HepG2 (cell line): ENCODE data around the gene PROCR. TPM values are rescaled to one million over a fixed set of nuclear protein-coding genes. Genes with fewer than 3 reads are reported as not detected.

ENCODE experiments used
- ARNT2 ChIP-seq: sonication (generic); formaldehyde crosslinking; IDR thresholded peaks from 2 replicates; pipeline ENCODE4 v1.8.0; 2022; ENCODE audit warnings: mild to moderate bottlenecking, low read depth, missing genetic modification reagents, moderate library complexity
- CEBPG ChIP-seq: IDR thresholded peaks from 2 replicates; pipeline ENCODE4 v1.6.1; 2016
- HES4 ChIP-seq: sonication (generic); formaldehyde crosslinking; IDR thresholded peaks from 2 replicates; pipeline ENCODE4 v1.9.0; 2021; ENCODE audit warnings: mild to moderate bottlenecking, missing genetic modification reagents, borderline replicate concordance
- JUNB ChIP-seq: sonication (generic); formaldehyde crosslinking; IDR thresholded peaks from 2 replicates; pipeline ENCODE4 v1.8.0; 2022; ENCODE audit warnings: missing genetic modification reagents, mild to moderate bottlenecking, borderline replicate concordance
- KDM6A ChIP-seq: IDR thresholded peaks from 2 replicates; pipeline ENCODE4 v1.6.1; 2016; ENCODE audit warnings: low read depth
- MEIS2 ChIP-seq: sonication (generic); formaldehyde crosslinking; IDR thresholded peaks from 2 replicates; pipeline ENCODE4 v1.9.0; 2021; ENCODE audit warnings: mild to moderate bottlenecking, missing genetic modification reagents
- NKX3-1 ChIP-seq: sonication (generic); formaldehyde crosslinking; IDR thresholded peaks from 2 replicates; pipeline ENCODE4 v1.5.0; 2020; ENCODE audit warnings: missing genetic modification reagents
- RBAK ChIP-seq: sonication (generic); formaldehyde crosslinking; IDR thresholded peaks from 2 replicates; pipeline ENCODE4 v1.5.1; 2020; ENCODE audit warnings: mild to moderate bottlenecking, missing genetic modification reagents
- RELA ChIP-seq: sonication (generic); formaldehyde crosslinking; IDR thresholded peaks from 2 replicates; pipeline ENCODE4 v1.4.0; 2020; ENCODE audit warnings: missing genetic modification reagents
- SCMH1 ChIP-seq: sonication (generic); formaldehyde crosslinking; IDR thresholded peaks from 2 replicates; pipeline ENCODE4 v1.9.0; 2021; ENCODE audit warnings: missing genetic modification reagents, mild to moderate bottlenecking, borderline replicate concordance
- SIN3A ChIP-seq: IDR thresholded peaks from 2 replicates; pipeline ENCODE4 v1.6.1; 2011; ENCODE audit warnings: low read depth, mild to moderate bottlenecking, control low read depth, low read length, borderline replicate concordance
- TBL1XR1 ChIP-seq: fragments of 150-350 bp; IDR thresholded peaks from 2 replicates; pipeline ENCODE4 v1.6.1; 2014; ENCODE audit warnings: borderline replicate concordance, low read length; ENCODE audit not compliant: partially characterized antibody
- TOE1 ChIP-seq: sonication (generic); formaldehyde crosslinking; IDR thresholded peaks from 2 replicates; pipeline ENCODE4 v1.4.0; 2020; ENCODE audit warnings: mild to moderate bottlenecking, missing genetic modification reagents
- TOPORS ChIP-seq: sonication (generic); formaldehyde crosslinking; IDR thresholded peaks from 2 replicates; pipeline ENCODE4 v1.8.0; 2023; ENCODE audit warnings: mild to moderate bottlenecking, missing genetic modification reagents
- TSC22D2 ChIP-seq: sonication (generic); formaldehyde crosslinking; IDR thresholded peaks from 2 replicates; pipeline ENCODE4 v1.5.1; 2020; ENCODE audit warnings: missing genetic modification reagents, mild to moderate bottlenecking, borderline replicate concordance
- U2AF2 ChIP-seq: fragments of 200-400 bp; formaldehyde crosslinking; IDR thresholded peaks from 2 replicates; pipeline ENCODE4 v1.6.1; 2017; ENCODE audit warnings: low read depth, mild to moderate bottlenecking, low read length
- ZBTB7A ChIP-seq: sonication (generic); formaldehyde crosslinking; IDR thresholded peaks from 2 replicates; pipeline ENCODE4 v1.8.0; 2022; ENCODE audit warnings: mild to moderate bottlenecking, missing genetic modification reagents
- ZNF10 ChIP-seq: sonication (generic); formaldehyde crosslinking; IDR thresholded peaks from 2 replicates; pipeline ENCODE4 v1.4.0; 2020; ENCODE audit warnings: mild to moderate bottlenecking, low read depth, missing genetic modification reagents, borderline replicate concordance
- ZNF17 ChIP-seq: sonication (generic); formaldehyde crosslinking; IDR thresholded peaks from 2 replicates; pipeline ENCODE4 v1.5.0; 2020; ENCODE audit warnings: mild to moderate bottlenecking, missing genetic modification reagents
- ZNF251 ChIP-seq: sonication (generic); formaldehyde crosslinking; IDR thresholded peaks from 2 replicates; pipeline ENCODE4 v1.9.0; 2021; ENCODE audit warnings: mild to moderate bottlenecking, missing genetic modification reagents
- ZNF296 ChIP-seq: sonication (generic); formaldehyde crosslinking; conservative IDR thresholded peaks from 2 replicates; pipeline ENCODE4 v1.5.0; 2020; ENCODE audit warnings: mild to moderate bottlenecking, missing genetic modification reagents
- ZNF333 ChIP-seq: sonication (generic); formaldehyde crosslinking; IDR thresholded peaks from 2 replicates; pipeline ENCODE4 v1.4.0; 2020; ENCODE audit warnings: mild to moderate bottlenecking, missing genetic modification reagents, borderline replicate concordance
- ZNF564 ChIP-seq: sonication (generic); formaldehyde crosslinking; IDR thresholded peaks from 2 replicates; pipeline ENCODE4 v1.8.1; 2023; ENCODE audit warnings: mild to moderate bottlenecking, missing genetic modification reagents
- ZNF619 ChIP-seq: sonication (generic); formaldehyde crosslinking; IDR thresholded peaks from 2 replicates; pipeline ENCODE4 v1.4.0; 2020; ENCODE audit warnings: mild to moderate bottlenecking, missing genetic modification reagents
- ZNF761 ChIP-seq: sonication (generic); formaldehyde crosslinking; conservative IDR thresholded peaks from 2 replicates; pipeline ENCODE4 v1.4.0; 2020; ENCODE audit warnings: mild to moderate bottlenecking, missing genetic modification reagents
- ZNF773 ChIP-seq: sonication (generic); formaldehyde crosslinking; IDR thresholded peaks from 2 replicates; pipeline ENCODE4 v1.4.0; 2020; ENCODE audit warnings: missing genetic modification reagents, borderline replicate concordance
- ZSCAN31 ChIP-seq: sonication (generic); formaldehyde crosslinking; IDR thresholded peaks from 2 replicates; pipeline ENCODE4 v1.5.0; 2020; ENCODE audit warnings: low read depth, mild to moderate bottlenecking, missing genetic modification reagents
- polyA plus RNA-seq, 8 experiments: library from polyadenylated mRNA; depleted of rRNA in 3 of 8; stranded (reverse) in 7 of 8; unstranded in 1 of 8; fragments of >200 nt; fragmentation: Illumina TruSeq in 4 of 8; extraction: Trizol in 4 of 8; gene quantifications; 2 replicates each; pipeline versions ENCODE4 v1.2.1 to v1.2.3, GENCODE V29; 2011 to 2016; ENCODE audit warnings: low read depth in 4 of 8, missing spikeins in 1 of 8, mixed read lengths in 1 of 8; ENCODE audit not compliant: insufficient read depth in 1 of 8
- total RNA-seq, 5 experiments: library from RNA; depleted of rRNA; stranded (reverse); fragments of >200 nt; fragmentation: Illumina TruSeq; extraction: Trizol; gene quantifications; 2 replicates each; pipeline ENCODE4 v1.2.3, GENCODE V29; 2016; ENCODE audit warnings: low read depth in 1 of 5
- TF ChIP-seq, protein P1 (sequence below): fragments of 450-650 bp; IDR thresholded peaks from 2 replicates; pipeline ENCODE4 v1.6.1; 2016
- TF ChIP-seq, protein P2 (sequence below): sonication (generic); formaldehyde crosslinking; IDR thresholded peaks from 2 replicates; pipeline ENCODE4 v1.4.0; 2020; ENCODE audit warnings: missing genetic modification reagents

Gene PROCR
- total and polyA plus RNA-seq, 2 of the 13 experiments (the other 11 are each of a cell fraction or from before 2014, with no cell fraction given), result 1.4 to 1.7 TPM

DNA sequence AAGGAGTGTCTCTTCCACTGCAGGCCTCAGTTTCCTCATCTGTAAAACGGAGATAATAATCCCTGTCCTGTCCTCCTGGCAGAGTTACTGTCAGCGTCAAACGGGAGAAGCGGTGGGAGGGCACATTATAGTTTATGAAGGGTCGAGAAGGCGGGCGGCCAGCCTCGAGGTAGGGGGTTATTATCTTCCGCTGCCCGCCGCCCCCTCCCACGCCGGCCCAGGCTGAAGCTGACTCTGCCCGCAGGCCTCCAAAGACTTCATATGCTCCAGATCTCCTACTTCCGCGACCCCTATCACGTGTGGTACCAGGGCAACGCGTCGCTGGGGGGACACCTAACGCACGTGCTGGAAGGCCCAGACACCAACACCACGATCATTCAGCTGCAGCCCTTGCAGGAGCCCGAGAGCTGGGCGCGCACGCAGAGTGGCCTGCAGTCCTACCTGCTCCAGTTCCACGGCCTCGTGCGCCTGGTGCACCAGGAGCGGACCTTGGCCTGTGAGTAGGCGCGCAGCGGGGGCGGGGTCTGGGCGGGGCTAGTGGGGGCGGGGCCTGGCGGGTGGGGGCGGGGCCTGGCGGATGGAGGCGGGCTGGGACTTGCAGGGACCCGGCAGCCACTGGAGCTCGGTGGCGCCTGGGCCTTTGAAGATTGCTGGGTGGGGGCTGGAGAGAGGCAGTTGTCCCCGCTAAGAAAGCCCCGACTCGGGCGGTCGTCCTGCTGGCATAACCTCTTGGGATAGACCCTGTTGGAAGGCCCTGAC is 2.8 kb downstream of the PROCR start (continued):
- TF ChIP-seq SCMH1, result no peak
- peak; percentile 47; the same call in 1 of the 2 replicates for TF ChIP-seq ZNF17
- TF ChIP-seq TOPORS, result peak; percentile 97
- TF ChIP-seq TBL1XR1, result peak; percentile 59
- TF ChIP-seq ZBTB7A (CRISPR knock-in tag), result peak; percentile 89
- no peak for TF ChIP-seq ZNF619
- TF ChIP-seq ZSCAN31 (CRISPR knock-in tag), result peak; percentile 54; the same call in 1 of the 2 replicates
- peak; percentile 97; the same call in 1 of the 2 replicates for TF ChIP-seq ZNF251 (CRISPR knock-in tag)
- TF ChIP-seq ZNF296 (CRISPR knock-in tag), result 0 out of 2 replicates have a peak, but pooled peaks have one; percentile 55
- 0 out of 2 replicates have a peak, but pooled peaks have one; percentile 86 for TF ChIP-seq ZNF773
- peak; percentile 94 for TF ChIP-seq ZNF761 (CRISPR knock-in tag)
- TF ChIP-seq TOE1 (CRISPR knock-in tag), result peak; percentile 45; the same call in 1 of the 2 replicates
- TF ChIP-seq, protein P1, sequence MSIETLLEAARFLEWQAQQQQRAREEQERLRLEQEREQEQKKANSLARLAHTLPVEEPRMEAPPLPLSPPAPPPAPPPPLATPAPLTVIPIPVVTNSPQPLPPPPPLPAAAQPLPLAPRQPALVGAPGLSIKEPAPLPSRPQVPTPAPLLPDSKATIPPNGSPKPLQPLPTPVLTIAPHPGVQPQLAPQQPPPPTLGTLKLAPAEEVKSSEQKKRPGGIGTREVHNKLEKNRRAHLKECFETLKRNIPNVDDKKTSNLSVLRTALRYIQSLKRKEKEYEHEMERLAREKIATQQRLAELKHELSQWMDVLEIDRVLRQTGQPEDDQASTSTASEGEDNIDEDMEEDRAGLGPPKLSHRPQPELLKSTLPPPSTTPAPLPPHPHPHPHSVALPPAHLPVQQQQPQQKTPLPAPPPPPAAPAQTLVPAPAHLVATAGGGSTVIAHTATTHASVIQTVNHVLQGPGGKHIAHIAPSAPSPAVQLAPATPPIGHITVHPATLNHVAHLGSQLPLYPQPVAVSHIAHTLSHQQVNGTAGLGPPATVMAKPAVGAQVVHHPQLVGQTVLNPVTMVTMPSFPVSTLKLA, result peak; percentile 52
- no peak for TF ChIP-seq ZNF10 (CRISPR knock-in tag)
- TF ChIP-seq ZNF564 (CRISPR knock-in tag), result peak; percentile 37; the same call in 1 of the 2 replicates
- TF ChIP-seq SIN3A, result peak; percentile 52; the same call in 1 of the 2 replicates
- TF ChIP-seq CEBPG (CRISPR knock-in tag), result peak; percentile 23; the same call in 1 of the 2 replicates
- no peak for TF ChIP-seq RBAK (CRISPR knock-in tag)
- peak; percentile 90; the same call in 1 of the 2 replicates for TF ChIP-seq TSC22D2 (CRISPR knock-in tag)
- TF ChIP-seq NKX3-1 (CRISPR knock-in tag), result no peak
- peak; percentile 78; the same call in 1 of the 2 replicates for TF ChIP-seq ARNT2
- no peak for TF ChIP-seq RELA (CRISPR knock-in tag)
- TF ChIP-seq ZNF333 (CRISPR knock-in tag), result 0 out of 2 replicates have a peak, but pooled peaks have one; percentile 72
- TF ChIP-seq KDM6A (CRISPR knock-in tag), result no peak; the same call in 1 of the 2 replicates
- TF ChIP-seq U2AF2, result 0 out of 2 replicates have a peak, but pooled peaks have one; percentile 73
- TF ChIP-seq JUNB (CRISPR knock-in tag), result peak; percentile 82
- TF ChIP-seq, protein P2, sequence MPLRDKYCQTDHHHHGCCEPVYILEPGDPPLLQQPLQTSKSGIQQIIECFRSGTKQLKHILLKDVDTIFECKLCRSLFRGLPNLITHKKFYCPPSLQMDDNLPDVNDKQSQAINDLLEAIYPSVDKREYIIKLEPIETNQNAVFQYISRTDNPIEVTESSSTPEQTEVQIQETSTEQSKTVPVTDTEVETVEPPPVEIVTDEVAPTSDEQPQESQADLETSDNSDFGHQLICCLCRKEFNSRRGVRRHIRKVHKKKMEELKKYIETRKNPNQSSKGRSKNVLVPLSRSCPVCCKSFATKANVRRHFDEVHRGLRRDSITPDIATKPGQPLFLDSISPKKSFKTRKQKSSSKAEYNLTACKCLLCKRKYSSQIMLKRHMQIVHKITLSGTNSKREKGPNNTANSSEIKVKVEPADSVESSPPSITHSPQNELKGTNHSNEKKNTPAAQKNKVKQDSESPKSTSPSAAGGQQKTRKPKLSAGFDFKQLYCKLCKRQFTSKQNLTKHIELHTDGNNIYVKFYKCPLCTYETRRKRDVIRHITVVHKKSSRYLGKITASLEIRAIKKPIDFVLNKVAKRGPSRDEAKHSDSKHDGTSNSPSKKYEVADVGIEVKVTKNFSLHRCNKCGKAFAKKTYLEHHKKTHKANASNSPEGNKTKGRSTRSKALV (CRISPR knock-in tag), result peak; percentile 78; the same call in 1 of the 2 replicates
- TF ChIP-seq MEIS2 (CRISPR knock-in tag), result peak; percentile 93; the same call in 1 of the 2 replicates
- TF ChIP-seq HES4 (CRISPR knock-in tag), result peak; percentile 96
